Hair follicular keratinocyte (primary cell): ENCODE results near the gene TUBGCP4. TPM values are rescaled to one million over a fixed set of nuclear protein-coding genes. Genes with fewer than 3 reads are reported as not detected.

Experiments used
- total RNA-seq: library from RNA; depleted of rRNA; stranded (reverse); fragments of >200 nt; gene quantifications from 2 replicates; pipeline ENCODE4 v1.2.3, GENCODE V29; 2015

TUBGCP4 gene, protein sequence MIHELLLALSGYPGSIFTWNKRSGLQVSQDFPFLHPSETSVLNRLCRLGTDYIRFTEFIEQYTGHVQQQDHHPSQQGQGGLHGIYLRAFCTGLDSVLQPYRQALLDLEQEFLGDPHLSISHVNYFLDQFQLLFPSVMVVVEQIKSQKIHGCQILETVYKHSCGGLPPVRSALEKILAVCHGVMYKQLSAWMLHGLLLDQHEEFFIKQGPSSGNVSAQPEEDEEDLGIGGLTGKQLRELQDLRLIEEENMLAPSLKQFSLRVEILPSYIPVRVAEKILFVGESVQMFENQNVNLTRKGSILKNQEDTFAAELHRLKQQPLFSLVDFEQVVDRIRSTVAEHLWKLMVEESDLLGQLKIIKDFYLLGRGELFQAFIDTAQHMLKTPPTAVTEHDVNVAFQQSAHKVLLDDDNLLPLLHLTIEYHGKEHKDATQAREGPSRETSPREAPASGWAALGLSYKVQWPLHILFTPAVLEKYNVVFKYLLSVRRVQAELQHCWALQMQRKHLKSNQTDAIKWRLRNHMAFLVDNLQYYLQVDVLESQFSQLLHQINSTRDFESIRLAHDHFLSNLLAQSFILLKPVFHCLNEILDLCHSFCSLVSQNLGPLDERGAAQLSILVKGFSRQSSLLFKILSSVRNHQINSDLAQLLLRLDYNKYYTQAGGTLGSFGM
- total RNA-seq: 13.5 and 20.8 TPM in 2 replicates

GRCh38 chr15:43370975-43371974 is at the start of gene TUBGCP4, which contains the start of gene ZSCAN29:
TSS of gene TUBGCP4 (plus strand) at chr15:43371101. CDS start at chr15:43371355, 254 bp downstream.
TSS of gene ZSCAN29 (minus strand) at chr15:43371043. CDS start at chr15:43369913, 1,130 bp downstream.

DNA sequence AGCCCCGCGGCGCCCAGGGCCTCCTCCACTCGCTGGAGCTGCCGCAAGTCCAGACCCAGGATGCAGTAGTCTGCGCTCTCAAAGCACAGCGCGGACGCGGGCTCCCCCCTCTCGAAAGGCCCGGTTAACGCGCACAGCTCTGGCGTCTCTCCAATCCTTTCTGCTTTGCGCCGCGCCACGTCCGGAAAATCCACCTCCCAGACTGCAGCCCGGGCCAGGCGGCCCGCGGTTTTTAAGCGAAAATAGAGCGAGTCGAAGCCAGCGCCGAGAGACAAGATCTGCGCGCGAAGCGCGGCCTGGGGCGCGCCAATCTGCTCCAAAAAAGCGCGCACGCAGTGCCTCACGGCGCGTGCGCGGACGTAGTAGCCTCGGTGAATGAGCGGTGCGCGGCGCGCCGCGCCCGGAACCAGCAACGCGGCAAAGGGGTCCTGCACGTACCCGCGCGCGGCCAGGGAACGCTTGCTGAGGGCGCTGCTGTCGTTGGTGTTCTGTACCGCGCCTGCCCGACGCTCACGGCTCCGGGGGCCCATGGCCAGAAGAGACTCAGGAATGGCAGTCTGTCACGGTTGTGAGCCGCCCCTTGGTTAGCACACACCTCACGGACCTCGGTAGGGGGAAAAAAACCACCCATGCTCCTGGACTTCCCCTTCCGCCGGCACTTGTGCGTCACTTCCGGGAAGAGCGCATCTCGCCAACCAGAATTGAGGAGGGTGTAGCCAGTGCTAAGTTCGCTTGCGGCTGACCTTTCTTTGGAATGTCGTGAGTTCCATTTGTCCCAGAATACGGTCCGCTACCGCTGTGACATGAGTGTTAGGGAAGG is 40.7 kb upstream of the TUBGCP4 start, which contains the start of gene LCMT2:
Gene LCMT2 (minus strand): TSS at position 614 of the 820 bp plus-strand sequence. CDS start 84 bp downstream, at position 530.

Other genes starting within 250 kb of the TUBGCP4 start
- gene TMEM62, start 237.5 kb upstream of the TUBGCP4 start, total RNA-seq: 9.4 and 12.9 TPM in 2 replicates
- gene CCNDBP1, start 185.7 kb upstream of the TUBGCP4 start, total RNA-seq: 32.0 and 55.1 TPM in 2 replicates
- not detected in 2 replicates for gene EPB42, start 150.1 kb upstream of the TUBGCP4 start, total RNA-seq
- 0.16 TPM in 1 of 2 replicates, not detected in the other for gene TGM5, start 104.2 kb upstream of the TUBGCP4 start, total RNA-seq
- not detected in 2 replicates for gene TGM7, start 68.8 kb upstream of the TUBGCP4 start, total RNA-seq
- gene LCMT2, start 40.5 kb upstream of the TUBGCP4 start, total RNA-seq: 4.0 and 8.4 TPM in 2 replicates
- gene ZSCAN29, start 58 bp upstream of the TUBGCP4 start, total RNA-seq: 12.5 and 13.9 TPM in 2 replicates
- gene TP53BP1, start 122.1 kb downstream of the TUBGCP4 start, total RNA-seq: 16.7 and 18.3 TPM in 2 replicates
- 0.39 and 0.42 TPM in 2 replicates for gene MAP1A, start 146.5 kb downstream of the TUBGCP4 start, total RNA-seq
- gene PPIP5K1, start 219.1 kb downstream of the TUBGCP4 start, total RNA-seq: 17.5 and 18.7 TPM in 2 replicates
- 87.1 and 108 TPM in 2 replicates for gene CKMT1B, start 222.9 kb downstream of the TUBGCP4 start, total RNA-seq
- 0.49 TPM in 1 of 2 replicates, not detected in the other for gene STRC, start 247.7 kb downstream of the TUBGCP4 start, total RNA-seq